ENCODE measurements around the gene LNPEP.
A peak's percentile ranks its signal among the peaks of the same experiment; 100 is the strongest.

The LNPEP gene

DNA sequence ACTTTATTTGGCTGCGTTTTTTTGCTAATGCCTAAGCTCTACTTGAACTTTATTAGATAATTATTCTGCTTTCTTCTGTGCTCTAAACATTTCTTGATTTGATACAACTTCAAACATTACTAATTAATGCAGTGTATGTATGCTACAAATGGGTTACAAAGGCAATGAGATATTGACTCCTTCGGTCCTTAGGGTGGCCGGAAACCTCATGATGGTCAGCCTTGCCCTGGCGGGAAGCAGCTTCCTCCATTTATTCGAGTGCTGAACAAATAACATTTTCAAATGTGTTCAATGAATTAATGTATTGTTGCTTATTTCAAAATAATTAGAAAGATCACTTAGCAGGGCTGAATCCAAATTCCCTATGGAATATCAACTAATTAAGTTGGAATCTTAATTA is 3.9 kb upstream of the LNPEP start:
- ChIA-PET CTCF (no interaction called here), POLR2A (no interaction called here)
- no peak for DNase-seq (ENCODE audit: low read depth, low spot score)
- no peak overlapping the region for H3K4me3 ChIP-seq (ENCODE audit: low read depth, low read length)
- TF ChIP-seq, protein P1, sequence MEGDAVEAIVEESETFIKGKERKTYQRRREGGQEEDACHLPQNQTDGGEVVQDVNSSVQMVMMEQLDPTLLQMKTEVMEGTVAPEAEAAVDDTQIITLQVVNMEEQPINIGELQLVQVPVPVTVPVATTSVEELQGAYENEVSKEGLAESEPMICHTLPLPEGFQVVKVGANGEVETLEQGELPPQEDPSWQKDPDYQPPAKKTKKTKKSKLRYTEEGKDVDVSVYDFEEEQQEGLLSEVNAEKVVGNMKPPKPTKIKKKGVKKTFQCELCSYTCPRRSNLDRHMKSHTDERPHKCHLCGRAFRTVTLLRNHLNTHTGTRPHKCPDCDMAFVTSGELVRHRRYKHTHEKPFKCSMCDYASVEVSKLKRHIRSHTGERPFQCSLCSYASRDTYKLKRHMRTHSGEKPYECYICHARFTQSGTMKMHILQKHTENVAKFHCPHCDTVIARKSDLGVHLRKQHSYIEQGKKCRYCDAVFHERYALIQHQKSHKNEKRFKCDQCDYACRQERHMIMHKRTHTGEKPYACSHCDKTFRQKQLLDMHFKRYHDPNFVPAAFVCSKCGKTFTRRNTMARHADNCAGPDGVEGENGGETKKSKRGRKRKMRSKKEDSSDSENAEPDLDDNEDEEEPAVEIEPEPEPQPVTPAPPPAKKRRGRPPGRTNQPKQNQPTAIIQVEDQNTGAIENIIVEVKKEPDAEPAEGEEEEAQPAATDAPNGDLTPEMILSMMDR (IDR thresholded peaks at IDR 0.05; ENCODE audit: insufficient read depth, low read length, missing control alignments): no peak

DNA sequence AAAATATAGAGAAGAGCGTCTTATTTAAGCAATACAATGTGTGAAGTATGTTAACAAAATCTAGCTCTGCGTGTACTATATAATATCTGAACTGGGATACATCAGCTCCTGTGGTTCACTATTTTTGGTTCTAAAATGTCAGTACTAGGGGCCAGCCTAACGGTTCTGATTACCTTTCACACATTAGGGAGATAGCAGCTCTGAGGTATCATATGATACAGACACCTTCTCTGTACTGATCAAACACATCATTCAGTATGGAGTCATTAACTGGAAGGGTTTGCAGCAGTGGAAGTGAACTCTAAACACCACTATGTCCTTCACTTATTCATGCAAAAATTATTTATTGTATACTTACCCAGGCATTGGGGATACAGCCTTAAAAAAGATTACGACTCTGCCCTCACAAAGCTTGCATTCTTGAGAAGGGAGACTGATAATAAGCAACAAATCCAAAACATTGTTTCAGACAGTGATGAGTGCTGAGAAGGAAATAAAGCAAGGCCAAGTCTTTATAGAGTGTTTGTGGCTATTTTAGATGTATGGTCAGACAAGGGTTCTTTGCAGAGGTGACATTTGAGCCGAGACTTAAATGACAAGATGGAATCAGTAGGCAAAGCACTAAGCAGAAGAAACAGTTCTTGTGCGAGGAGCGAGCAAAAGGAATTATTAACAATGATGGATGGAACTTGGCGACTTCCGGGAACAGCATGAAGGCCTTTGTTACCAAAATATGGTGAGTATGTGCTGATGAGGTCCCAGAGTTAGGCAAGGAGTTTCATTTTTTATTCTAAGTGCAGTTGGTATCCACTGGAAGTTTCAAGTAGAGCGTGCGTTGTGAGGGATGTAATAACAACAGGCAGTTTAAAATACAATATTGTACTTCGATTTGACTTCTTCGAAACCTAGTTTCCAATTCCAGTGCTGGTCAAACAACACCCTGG is 1.8 kb upstream of the LNPEP start:
- CTCF ChIA-PET: interaction anchor here (1.2 to 1.3 kb wide), 4 partner anchors 10 to 320 kb away, joined by 3 to 7 read pairs (median 4); no protein-coding TSS in a partner anchor
- POLR2A ChIA-PET: no interaction called here
- peak overlapping the region; percentile 80 for H3K4me3 ChIP-seq (ENCODE audit: low read depth, low read length)
- TF ChIP-seq, protein P1 (IDR thresholded peaks at IDR 0.05; ENCODE audit: insufficient read depth, low read length, missing control alignments): no peak
- DNase-seq (ENCODE audit: low read depth, low spot score): no peak

DNA sequence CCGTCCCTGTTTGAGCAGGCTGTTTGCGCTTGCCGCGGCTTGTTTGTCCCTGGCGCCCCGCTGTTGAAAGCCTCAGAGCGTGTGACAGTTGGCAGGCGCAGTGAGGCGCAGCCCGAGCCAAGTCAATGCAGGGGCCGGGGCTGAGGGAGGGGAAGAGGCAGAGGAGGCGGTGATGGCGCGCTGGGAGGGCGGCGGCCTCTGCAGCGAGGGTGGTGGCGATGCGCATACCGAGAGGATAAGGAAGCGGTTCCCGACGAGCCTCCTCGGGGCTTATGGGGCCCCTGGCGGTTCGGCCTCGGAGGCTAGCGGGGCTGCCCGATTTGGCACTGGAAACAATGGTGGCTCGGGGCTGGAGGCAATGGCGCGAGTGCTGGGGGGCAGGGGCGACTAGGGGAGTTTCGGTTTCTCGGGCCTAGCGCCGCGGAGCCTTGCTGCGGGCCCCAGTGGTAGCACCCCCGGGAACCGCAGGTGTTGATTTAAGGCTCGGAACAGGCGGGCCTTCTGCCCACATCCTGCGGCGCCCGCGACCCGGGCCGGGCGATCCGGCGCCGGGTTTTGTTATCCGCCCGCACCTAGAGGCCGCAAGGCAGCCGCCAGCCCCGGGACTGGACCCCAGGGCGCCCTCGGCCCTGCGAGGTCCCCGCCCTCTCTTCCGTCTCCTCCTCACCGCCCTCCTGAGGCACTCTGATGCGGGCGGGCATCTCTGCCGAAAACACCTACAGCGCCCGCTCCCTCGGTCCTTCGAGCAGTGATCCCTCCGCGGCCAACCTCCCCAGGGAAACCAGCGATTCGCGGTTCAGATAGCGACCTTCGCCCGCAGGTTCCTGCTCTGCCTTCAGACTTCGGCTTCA is 947 bp upstream of the LNPEP start:
- H3K4me3 ChIP-seq (ENCODE audit: low read depth, low read length): peak overlapping the region; percentile 80
- TF ChIP-seq, protein P1 (IDR thresholded peaks at IDR 0.05; ENCODE audit: insufficient read depth, low read length, missing control alignments): peak; percentile 4
- peak; percentile 61 for DNase-seq (ENCODE audit: low read depth, low spot score)
- ChIA-PET CTCF (no interaction called here), POLR2A (interaction anchor here (0.6 kb wide), 1 partner anchor 66 kb away, joined by 3 read pairs; no protein-coding TSS in a partner anchor)

DNA sequence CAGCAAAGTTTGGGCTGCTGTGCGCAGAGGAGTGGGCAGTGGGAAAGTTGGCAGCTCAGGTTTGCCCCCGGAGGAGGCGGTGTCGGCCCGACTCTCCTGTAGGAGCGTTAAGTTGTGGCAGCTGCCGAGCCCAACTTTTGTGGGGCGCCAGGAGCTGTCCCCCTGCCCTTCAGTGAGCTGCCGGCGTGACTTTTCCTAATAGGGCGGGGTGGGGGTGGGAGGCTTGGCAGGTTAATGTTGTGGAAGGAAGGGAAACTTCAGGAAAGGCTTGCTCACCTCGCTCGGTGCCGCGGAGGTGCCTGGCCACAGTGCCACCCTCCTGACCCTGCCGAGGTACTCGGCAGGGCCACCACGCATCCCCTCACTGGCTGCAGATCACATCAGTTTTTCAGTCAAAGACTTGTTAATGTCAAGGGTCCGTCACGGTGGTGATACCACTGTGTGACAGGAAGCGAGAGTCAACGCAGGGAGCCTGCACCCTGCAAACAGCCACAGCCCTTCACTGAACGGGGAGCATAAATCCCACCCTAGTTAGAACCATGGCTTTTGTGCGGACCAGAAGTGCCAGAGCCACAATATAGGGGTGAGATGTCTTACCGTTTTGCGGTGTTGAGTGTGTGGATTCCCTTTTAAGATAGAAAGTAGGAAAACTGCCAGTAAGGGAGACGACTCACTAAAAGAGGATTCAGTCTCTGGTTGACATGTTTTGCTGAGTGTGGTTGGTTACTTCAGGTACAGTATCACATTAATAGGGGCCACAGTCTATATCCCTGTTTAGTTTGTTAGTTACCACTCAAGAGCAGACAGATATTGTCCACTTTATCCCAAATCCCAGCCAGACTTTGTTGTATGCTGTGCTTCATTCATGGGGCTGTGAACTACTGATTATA is 796 bp downstream of the LNPEP start:
- H3K4me3 ChIP-seq (ENCODE audit: low read depth, low read length): peak overlapping the region; percentile 80
- no peak for DNase-seq (ENCODE audit: low read depth, low spot score)
- POLR2A ChIA-PET: interaction anchor here (0.9 to 1.0 kb wide), 2 partner anchors 43 to 129 kb away, joined by 3 to 5 read pairs; partner anchors contain the start of gene ERAP1
- CTCF ChIA-PET: interaction anchor here (0.6 to 3.3 kb wide), 4 partner anchors 12 to 225 kb away, joined by 3 to 14 read pairs (median 4); no protein-coding TSS in a partner anchor
- TF ChIP-seq, protein P1 (IDR thresholded peaks at IDR 0.05; ENCODE audit: insufficient read depth, low read length, missing control alignments): no peak

DNA sequence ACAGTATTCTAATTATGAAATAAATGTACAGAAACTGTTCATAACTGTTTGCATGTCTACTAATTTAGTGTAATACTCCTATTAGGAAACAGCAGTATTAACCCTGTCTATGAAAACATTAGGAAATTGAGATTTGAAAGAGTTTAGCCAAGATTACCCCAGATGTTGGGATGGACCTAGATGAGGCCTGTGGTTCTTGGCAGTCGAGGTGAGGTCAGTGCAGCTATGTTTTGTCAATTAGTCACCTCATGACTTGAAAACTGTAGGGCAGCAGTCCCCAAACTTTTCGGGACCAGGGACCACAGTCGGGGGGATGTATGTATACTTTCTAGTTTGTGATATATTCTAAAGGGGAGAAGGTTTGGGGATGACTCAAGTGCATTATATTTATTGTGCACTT is 4.7 kb downstream of the LNPEP start:
- H3K4me3 ChIP-seq (ENCODE audit: low read depth, low read length): no peak overlapping the region
- ChIA-PET CTCF (interaction anchor here (1.0 kb wide), 1 partner anchor 13 kb away, joined by 3 read pairs; no protein-coding TSS in a partner anchor), POLR2A (no interaction called here)
- DNase-seq (ENCODE audit: low read depth, low spot score): no peak
- TF ChIP-seq, protein P1 (IDR thresholded peaks at IDR 0.05; ENCODE audit: insufficient read depth, low read length, missing control alignments): no peak
